Activated CD8-positive, alpha-beta T cell treated with anti-CD3 and anti-CD28 coated beads for 36 hours (primary cell): ENCODE data around the gene TTYH1. TPM values are rescaled to one million over a fixed set of nuclear protein-coding genes. Genes with fewer than 3 reads are reported as not detected.

ENCODE experiments used
- ATAC-seq: fragments of 200-7000 bp; cut with Tn5 transposase; one replicate; pipeline ENCODE4 v1.10.0; 2021; ENCODE audit warnings: mild to moderate bottlenecking, moderate library complexity
- CTCF ChIA-PET: fragments of 350-600 bp; sonication (Branson Sonifier 250); formaldehyde crosslinking; loops from one replicate; lab custom pipeline; 2021; ENCODE audit warnings: antibody characterized with exemption; lab: Charles Lee
- POLR2A ChIA-PET: fragments of 350-600 bp; sonication (Branson Sonifier 250); formaldehyde crosslinking; loops from one replicate; lab custom pipeline; 2021; ENCODE audit warnings: antibody characterized with exemption; lab: Charles Lee
- DNase-seq: peaks from one replicate; pipeline ENCODE4 v3.0.0-alpha.2; 2020
- H3K27ac Mint-ChIP-seq: one replicate; pipeline ENCODE4 v1.8.0; 2021; ENCODE audit warnings: mild to moderate bottlenecking, mixed read lengths
- H3K27me3 Mint-ChIP-seq: one replicate; pipeline ENCODE4 v1.8.0; 2021; ENCODE audit warnings: mixed read lengths
- H3K36me3 Mint-ChIP-seq: one replicate; pipeline ENCODE4 v1.8.0; 2021; ENCODE audit warnings: low read depth, mixed read lengths
- H3K4me1 Mint-ChIP-seq: one replicate; pipeline ENCODE4 v1.8.0; 2021; ENCODE audit warnings: low read depth, mixed read lengths
- H3K4me3 Mint-ChIP-seq: one replicate; pipeline ENCODE4 v1.8.0; 2021; ENCODE audit warnings: mild to moderate bottlenecking, moderate library complexity, mixed read lengths
- H3K9me3 Mint-ChIP-seq: one replicate; pipeline ENCODE4 v1.8.0; 2021; ENCODE audit warnings: mixed read lengths
- intact Hi-C: fragments of 100-400 bp; cut with micrococcal nuclease; formaldehyde crosslinking; loops from one replicate; pipeline ENCODE4 v1.10.0; 2022
- total RNA-seq, 2 experiments: library from RNA; stranded (reverse); gene quantifications; one replicate each; pipeline ENCODE4 v1.2.3, GENCODE V29; 2021
- TF ChIP-seq, protein P1 (sequence below): fragments of 200-600 bp; IDR thresholded peaks from one replicate; pipeline ENCODE4 v1.8.0; 2022; ENCODE audit warnings: antibody characterized with exemption, mild to moderate bottlenecking

TTYH1 gene
- total RNA-seq, 2 experiments from 2014 or later = 0.70 TPM; not detected in 1

- intact Hi-C loops = no loop called here
- CTCF ChIA-PET = interaction anchor here (2.6 kb wide), 1 partner anchor 31 kb away, joined by 8 read pairs; no protein-coding TSS in a partner anchor
- DNase-seq (no peak), ATAC-seq (no peak)
- no peak overlapping the region for H3K4me3 Mint-ChIP-seq
- no peak overlapping the region for H3K27ac Mint-ChIP-seq
- peaks cover 15% of the 10 kb centered on the region for H3K4me1 Mint-ChIP-seq
- no peaks in the 10 kb centered on the region for H3K9me3 Mint-ChIP-seq
- peaks cover 43% of the 10 kb centered on the region for H3K27me3 Mint-ChIP-seq
- no peaks in the 10 kb centered on the region for H3K36me3 Mint-ChIP-seq
- POLR2A ChIA-PET = interaction anchor here (1.5 kb wide), 1 partner anchor 15 kb away, joined by 3 read pairs; no protein-coding TSS in a partner anchor
- TF ChIP-seq, protein P1, sequence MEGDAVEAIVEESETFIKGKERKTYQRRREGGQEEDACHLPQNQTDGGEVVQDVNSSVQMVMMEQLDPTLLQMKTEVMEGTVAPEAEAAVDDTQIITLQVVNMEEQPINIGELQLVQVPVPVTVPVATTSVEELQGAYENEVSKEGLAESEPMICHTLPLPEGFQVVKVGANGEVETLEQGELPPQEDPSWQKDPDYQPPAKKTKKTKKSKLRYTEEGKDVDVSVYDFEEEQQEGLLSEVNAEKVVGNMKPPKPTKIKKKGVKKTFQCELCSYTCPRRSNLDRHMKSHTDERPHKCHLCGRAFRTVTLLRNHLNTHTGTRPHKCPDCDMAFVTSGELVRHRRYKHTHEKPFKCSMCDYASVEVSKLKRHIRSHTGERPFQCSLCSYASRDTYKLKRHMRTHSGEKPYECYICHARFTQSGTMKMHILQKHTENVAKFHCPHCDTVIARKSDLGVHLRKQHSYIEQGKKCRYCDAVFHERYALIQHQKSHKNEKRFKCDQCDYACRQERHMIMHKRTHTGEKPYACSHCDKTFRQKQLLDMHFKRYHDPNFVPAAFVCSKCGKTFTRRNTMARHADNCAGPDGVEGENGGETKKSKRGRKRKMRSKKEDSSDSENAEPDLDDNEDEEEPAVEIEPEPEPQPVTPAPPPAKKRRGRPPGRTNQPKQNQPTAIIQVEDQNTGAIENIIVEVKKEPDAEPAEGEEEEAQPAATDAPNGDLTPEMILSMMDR = no peak
These were observed 6.3 kb downstream of the TTYH1 start for GRCh38 chr19:54421521-54421920.

- Mint-ChIP-seq H3K27me3 (peaks cover 44% of the 10 kb centered on the region), H3K4me3 (no peak overlapping the region), H3K4me1 (peaks cover 13% of the 10 kb centered on the region), H3K9me3 (no peaks in the 10 kb centered on the region), H3K27ac (no peak overlapping the region), H3K36me3 (no peaks in the 10 kb centered on the region)
- ChIA-PET CTCF (interaction anchor here (2.6 kb wide), 1 partner anchor 31 kb away, joined by 8 read pairs; no protein-coding TSS in a partner anchor), POLR2A (interaction anchor here (1.5 kb wide), 1 partner anchor 14 kb away, joined by 3 read pairs; no protein-coding TSS in a partner anchor)
- intact Hi-C loops = no loop called here
- ATAC-seq (no peak), DNase-seq (no peak)
- TF ChIP-seq, protein P1 = no peak
These were observed 6.9 kb downstream of the TTYH1 start for GRCh38 chr19:54422136-54422535.

DNA sequence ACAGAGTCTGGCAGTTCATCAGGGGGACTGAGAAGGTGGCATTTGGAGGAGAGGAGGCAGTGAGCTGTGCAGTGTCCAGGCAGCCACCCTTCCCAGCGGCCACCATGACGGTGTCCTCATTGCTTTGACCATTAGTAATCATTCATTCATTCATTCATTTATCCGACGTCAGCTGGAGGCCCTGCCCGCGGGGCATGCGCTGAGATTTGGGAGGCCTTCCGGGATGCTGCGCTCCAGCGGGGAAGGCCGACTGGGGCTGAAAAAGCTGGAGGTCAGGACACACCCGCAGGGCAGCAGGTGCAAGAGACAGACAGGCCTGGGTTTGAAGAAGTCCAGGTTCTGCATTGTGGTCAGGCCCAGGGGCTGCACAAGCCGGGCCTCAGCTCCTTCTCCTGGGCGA lies 8.9 kb downstream of the TTYH1 start:
- TF ChIP-seq, protein P1 = no peak

GRCh38 chr19:54424660-54425381 lies 9.6 kb downstream of the TTYH1 start:
- Mint-ChIP-seq H3K27ac (no peak overlapping the region), H3K4me1 (no peaks in the 10 kb centered on the region), H3K27me3 (peaks cover 39% of the 10 kb centered on the region), H3K9me3 (no peaks in the 10 kb centered on the region), H3K4me3 (no peak overlapping the region), H3K36me3 (no peaks in the 10 kb centered on the region)
- ATAC-seq (no peak), DNase-seq (no peak)
- ChIA-PET CTCF (interaction anchor here (1.1 kb wide), 1 partner anchor 34 kb away, joined by 3 read pairs; no protein-coding TSS in a partner anchor), POLR2A (interaction anchor here (1.4 kb wide), 1 partner anchor 39 kb away, joined by 4 read pairs; the partner anchor contains the start of gene LENG9)
- intact Hi-C loops = no loop called here
- TF ChIP-seq, protein P1 = no peak

More for the DNA sequence above, 8.9 kb downstream of the TTYH1 start:
- H3K9me3 Mint-ChIP-seq = no peaks in the 10 kb centered on the region
- H3K27ac Mint-ChIP-seq = no peak overlapping the region
- CTCF ChIA-PET = no interaction called here
- peaks cover 41% of the 10 kb centered on the region for H3K27me3 Mint-ChIP-seq
- no peak overlapping the region for H3K4me3 Mint-ChIP-seq
- no peaks in the 10 kb centered on the region for H3K4me1 Mint-ChIP-seq
- no peak for DNase-seq
- H3K36me3 Mint-ChIP-seq = no peaks in the 10 kb centered on the region
- no peak for ATAC-seq
- POLR2A ChIA-PET = no interaction called here
- intact Hi-C loops = no loop called here

DNA sequence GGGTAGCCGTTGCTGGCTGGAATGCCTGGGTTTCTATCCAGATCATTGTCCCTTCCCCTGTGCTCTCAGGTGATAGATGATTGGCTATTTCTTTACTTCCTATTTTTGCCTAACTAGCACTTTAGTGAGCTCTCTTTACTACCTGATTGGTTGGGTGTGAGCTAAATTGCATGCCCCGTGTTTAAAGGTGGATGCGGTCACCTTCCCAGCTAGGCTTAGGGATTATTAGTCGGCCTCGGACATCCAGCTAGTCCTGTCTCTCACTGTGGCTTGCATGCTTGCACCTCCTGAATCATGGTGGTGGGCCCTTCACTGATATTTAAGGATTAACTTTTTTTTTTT lies 10.1 kb downstream of the TTYH1 start:
- TF ChIP-seq, protein P1 = no peak
- Mint-ChIP-seq H3K36me3 (no peaks in the 10 kb centered on the region), H3K9me3 (no peaks in the 10 kb centered on the region), H3K4me1 (no peaks in the 10 kb centered on the region), H3K27ac (no peak overlapping the region), H3K4me3 (no peak overlapping the region), H3K27me3 (peaks cover 39% of the 10 kb centered on the region)
- ATAC-seq = no peak
- POLR2A ChIA-PET = interaction anchor here (1.4 kb wide), 1 partner anchor 38 kb away, joined by 4 read pairs; the partner anchor contains the start of gene LENG9
- CTCF ChIA-PET = interaction anchor here (1.1 kb wide), 1 partner anchor 34 kb away, joined by 3 read pairs; no protein-coding TSS in a partner anchor
- DNase-seq = no peak
- intact Hi-C loops = no loop called here
